MM.1S (cell line): ENCODE results near the gene COX17.

Experiments used
- CTCF ChIP-seq: fragments of 300-600 bp; sonication (generic); IDR thresholded peaks from 2 replicates; pipeline ENCODE4 v1.5.1; 2016; ENCODE audit warnings: antibody characterized with exemption, low read length, mixed read lengths
- EZH2 ChIP-seq: fragments of 300-600 bp; sonication (generic); optimal IDR thresholded peaks from 2 replicates; pipeline ENCODE3; 2017; ENCODE audit warnings: low read depth, mild to moderate bottlenecking, antibody characterized with exemption, low read length, mixed read lengths
- EZH2phosphoT487 ChIP-seq: fragments of 300-600 bp; sonication (generic); IDR thresholded peaks from 2 replicates; pipeline ENCODE4 v1.6.1; 2018; ENCODE audit warnings: antibody characterized with exemption, low read length

GRCh38 chr3:119625451-119626153 lies 51.6 kb downstream of the COX17 start:
- TF ChIP-seq CTCF (no peak), EZH2 (no peak), EZH2phosphoT487 (no peak)
